HFFc6 (cell line): Measurements from ENCODE around the gene FAM131C. TPM values are rescaled to one million over a fixed set of nuclear protein-coding genes. Genes with fewer than 3 reads are reported as not detected.
"Not testable (repeated sequence)": the region's sequence is repeated elsewhere in the genome, so short reads cannot be mapped to it uniquely, and the experiment has no call there.

Experiments
- DNase-seq: peaks from one replicate; pipeline ENCODE4 v3.0.0-alpha.2; 2018
- H3K27ac Mint-ChIP-seq: 2 replicates; pipeline ENCODE4 v1.8.0; 2020; ENCODE audit warnings: mild to moderate bottlenecking, mixed read lengths
- H3K27me3 Mint-ChIP-seq: 2 replicates; pipeline ENCODE4 v1.8.0; 2021; ENCODE audit warnings: mild to moderate bottlenecking, moderate library complexity, mixed read lengths; ENCODE audit not compliant: insufficient read depth
- H3K36me3 Mint-ChIP-seq: 2 replicates; pipeline ENCODE4 v1.8.0; 2021; ENCODE audit warnings: low read depth, mixed read lengths
- H3K4me1 Mint-ChIP-seq: 2 replicates; pipeline ENCODE4 v1.8.0; 2020; ENCODE audit warnings: low read depth, mixed read lengths
- H3K4me3 Mint-ChIP-seq: 2 replicates; pipeline ENCODE4 v1.8.0; 2020; ENCODE audit warnings: mild to moderate bottlenecking, moderate library complexity, mixed read lengths
- H3K9me3 Mint-ChIP-seq: 2 replicates; pipeline ENCODE4 v1.8.0; 2020; ENCODE audit warnings: mild to moderate bottlenecking, mixed read lengths
- CTCF ChIP-seq: fragments of 200-600 bp; sonication (generic); IDR thresholded peaks from 2 replicates; pipeline ENCODE4 v1.5.0; 2021; ENCODE audit warnings: antibody characterized with exemption, mild to moderate bottlenecking
- total RNA-seq, 6 experiments: library from RNA; stranded (reverse); fragmentation: NEBNext Ultra II Directional; extraction: Animal tissue kit (Norgen Biotek cat#: 25700); gene quantifications; 2 replicates in 1 of 6; 3 replicates in 5 of 6; pipeline ENCODE4 v1.2.3, GENCODE V29; 2021

FAM131C gene
- total RNA-seq, 6 experiments from 2014 or later: 0.26 to 1.3 (median 0.74) TPM

- Mint-ChIP-seq H3K27ac (no peak overlapping the region), H3K4me1 (peaks cover 5% of the 10 kb centered on the region; the same call in 1 of the 2 replicates), H3K36me3 (no peaks in the 10 kb centered on the region), H3K4me3 (no peak overlapping the region), H3K9me3 (no peaks in the 10 kb centered on the region), H3K27me3 (peaks cover 10% of the 10 kb centered on the region)
- DNase-seq: no peak
- TF ChIP-seq CTCF: no peak
Measured at GRCh38 chr1:16053781-16054502, 19.5 kb downstream of the FAM131C start.

- H3K4me1 Mint-ChIP-seq, H3K9me3 Mint-ChIP-seq, H3K36me3 Mint-ChIP-seq, H3K27ac Mint-ChIP-seq, DNase-seq, H3K4me3 Mint-ChIP-seq: not testable (repeated sequence)
- peaks cover 12% of the 10 kb centered on the region for H3K27me3 Mint-ChIP-seq
Measured at GRCh38 chr1:16051949-16052348, 21.5 kb downstream of the FAM131C start.

GRCh38 chr1:16051039-16051438 lies 22.4 kb downstream of the FAM131C start:
- no peaks in the 10 kb centered on the region for H3K36me3 Mint-ChIP-seq
- H3K27me3 Mint-ChIP-seq: peaks cover 12% of the 10 kb centered on the region
- peaks cover 3% of the 10 kb centered on the region; the same call in 1 of the 2 replicates for H3K4me1 Mint-ChIP-seq
- no peaks in the 10 kb centered on the region for H3K9me3 Mint-ChIP-seq
- DNase-seq: no peak
- no peak overlapping the region for H3K27ac Mint-ChIP-seq
- TF ChIP-seq CTCF: no peak
- H3K4me3 Mint-ChIP-seq: no peak overlapping the region

- H3K27me3 Mint-ChIP-seq: peaks cover 12% of the 10 kb centered on the region
- no peak for TF ChIP-seq CTCF
- DNase-seq: no peak
- H3K36me3 Mint-ChIP-seq: no peaks in the 10 kb centered on the region
- no peak overlapping the region; the same call in 1 of the 2 replicates for H3K27ac Mint-ChIP-seq
- no peaks in the 10 kb centered on the region for H3K9me3 Mint-ChIP-seq
- H3K4me1 Mint-ChIP-seq: no peaks in the 10 kb centered on the region
- H3K4me3 Mint-ChIP-seq: no peak overlapping the region
Measured at GRCh38 chr1:16050328-16050727, 23.1 kb downstream of the FAM131C start.

- Mint-ChIP-seq H3K27me3 (peaks cover 9% of the 10 kb centered on the region), H3K4me1 (no peaks in the 10 kb centered on the region), H3K27ac (no peak overlapping the region), H3K9me3 (no peaks in the 10 kb centered on the region), H3K4me3 (no peak overlapping the region), H3K36me3 (no peaks in the 10 kb centered on the region)
- no peak for TF ChIP-seq CTCF
- no peak for DNase-seq
Measured at GRCh38 chr1:16048573-16049189, 24.8 kb downstream of the FAM131C start.

- Mint-ChIP-seq H3K27ac (no peak overlapping the region), H3K4me1 (no peaks in the 10 kb centered on the region), H3K36me3 (no peaks in the 10 kb centered on the region), H3K4me3 (no peak overlapping the region), H3K9me3 (no peaks in the 10 kb centered on the region), H3K27me3 (peaks cover 9% of the 10 kb centered on the region)
- DNase-seq: no peak
- no peak for TF ChIP-seq CTCF
Measured at GRCh38 chr1:16047791-16048475, 25.5 kb downstream of the FAM131C start.
